ENCODE results near the gene TNFRSF25. TPM values are rescaled to one million over a fixed set of nuclear protein-coding genes. Genes with fewer than 3 reads are reported as not detected.

TNFRSF25 gene
- total RNA-seq, 1 experiment from 2014 or later = 19.4 TPM

DNA sequence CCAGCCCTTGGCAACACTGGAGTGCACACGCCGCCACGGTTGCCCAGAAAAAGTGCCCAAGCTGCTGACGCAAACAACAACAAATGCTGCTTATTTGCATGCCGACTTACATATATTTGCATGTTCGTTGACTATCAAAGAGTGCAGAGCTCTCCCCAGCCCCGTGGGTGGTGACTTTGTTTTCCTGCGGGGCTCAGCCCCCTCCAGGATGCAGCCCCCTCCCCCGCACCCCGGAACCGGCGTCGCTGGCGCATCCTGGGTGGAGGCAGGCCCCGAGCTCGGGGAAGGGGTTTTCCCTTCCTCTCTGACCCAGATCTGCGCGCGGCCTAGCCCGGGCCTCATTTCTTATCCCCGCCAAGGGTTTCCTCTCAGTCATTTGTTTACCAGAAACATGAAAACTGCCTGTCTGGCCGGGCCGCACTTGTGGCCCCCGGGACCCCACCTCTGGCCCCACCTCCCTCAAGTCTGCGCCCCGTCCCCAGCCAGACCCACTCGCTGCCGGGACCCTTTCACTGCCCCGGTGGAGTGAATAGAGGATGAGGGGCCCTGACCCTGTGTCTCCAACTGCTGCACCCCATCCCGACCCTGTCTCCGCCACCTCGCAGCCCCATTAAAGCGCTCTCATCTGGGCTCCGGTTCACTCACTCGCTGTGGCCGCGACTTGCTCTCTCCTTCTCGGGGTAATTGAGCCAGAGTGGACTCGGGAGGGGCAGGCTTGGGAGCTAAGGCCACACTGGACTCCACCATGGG lies 5.5 kb downstream of the TNFRSF25 start:
- H3K23ac ChIP-seq (ENCODE audit: insufficient read length, low read depth, low read length) = no peak overlapping the region
- H3K36me3 Mint-ChIP-seq (ENCODE audit: insufficient read depth in 1 of 3, low read depth in 3 of 3) = peaks cover 1 to 37% (median 17%) of the 10 kb centered on the region in 3 experiments; a peak in 6 of 7 replicates
- H2AK5ac ChIP-seq (ENCODE audit: insufficient read length, low read length) = no peak overlapping the region
- no peak overlapping the region for H3K56ac ChIP-seq (ENCODE audit: insufficient read length, low read depth, low read length)
- H3T11ph ChIP-seq (ENCODE audit: low read length) = no peak overlapping the region
- no peak overlapping the region for H3K9ac ChIP-seq (ENCODE audit: extremely low read depth, insufficient read length, low read length)
- H3K27ac ChIP-seq (ENCODE audit: insufficient read length, low read depth, low read length) = no peak overlapping the region
- no CpG with 5 or more reads among the region's 39 CpGs for WGBS (ENCODE audit: extremely low coverage, insufficient read length, low lambda C conversion rate)
- H4K5ac ChIP-seq (ENCODE audit: insufficient read length, low read depth, low read length) = no peak overlapping the region
- peaks cover 16 to 26% of the 10 kb centered on the region in 2 experiments for H3K4me1 Mint-ChIP-seq
- no peak for DNase-seq
- H3K4ac ChIP-seq (ENCODE audit: low read depth, low read length) = no peak overlapping the region
- no peaks in the 10 kb centered on the region for H3K9me3 Mint-ChIP-seq
- H3K4me2 ChIP-seq (ENCODE audit: insufficient read depth, insufficient read length, low read length) = peak overlapping the region; percentile 18
- peak overlapping the region; percentile 57 to 96 (median 82); a peak in 5 of 7 replicates for H3K27ac Mint-ChIP-seq
- TF ChIP-seq, protein P1, sequence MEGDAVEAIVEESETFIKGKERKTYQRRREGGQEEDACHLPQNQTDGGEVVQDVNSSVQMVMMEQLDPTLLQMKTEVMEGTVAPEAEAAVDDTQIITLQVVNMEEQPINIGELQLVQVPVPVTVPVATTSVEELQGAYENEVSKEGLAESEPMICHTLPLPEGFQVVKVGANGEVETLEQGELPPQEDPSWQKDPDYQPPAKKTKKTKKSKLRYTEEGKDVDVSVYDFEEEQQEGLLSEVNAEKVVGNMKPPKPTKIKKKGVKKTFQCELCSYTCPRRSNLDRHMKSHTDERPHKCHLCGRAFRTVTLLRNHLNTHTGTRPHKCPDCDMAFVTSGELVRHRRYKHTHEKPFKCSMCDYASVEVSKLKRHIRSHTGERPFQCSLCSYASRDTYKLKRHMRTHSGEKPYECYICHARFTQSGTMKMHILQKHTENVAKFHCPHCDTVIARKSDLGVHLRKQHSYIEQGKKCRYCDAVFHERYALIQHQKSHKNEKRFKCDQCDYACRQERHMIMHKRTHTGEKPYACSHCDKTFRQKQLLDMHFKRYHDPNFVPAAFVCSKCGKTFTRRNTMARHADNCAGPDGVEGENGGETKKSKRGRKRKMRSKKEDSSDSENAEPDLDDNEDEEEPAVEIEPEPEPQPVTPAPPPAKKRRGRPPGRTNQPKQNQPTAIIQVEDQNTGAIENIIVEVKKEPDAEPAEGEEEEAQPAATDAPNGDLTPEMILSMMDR (conservative IDR thresholded peaks at IDR 0.05) = no peak
- H4K20me1 ChIP-seq (ENCODE audit: control insufficient read depth, insufficient read depth, insufficient read length) = no peaks in the 10 kb centered on the region
- H2BK120ac ChIP-seq (ENCODE audit: low read depth, low read length, poor library complexity, severe bottlenecking) = no peak overlapping the region
- H3K79me1 ChIP-seq (ENCODE audit: insufficient read depth, low read depth, low read length, poor library complexity, severe bottlenecking) = no peaks in the 10 kb centered on the region
- H2AFZ ChIP-seq (ENCODE audit: low read length) = no peak overlapping the region
- H3K27me3 Mint-ChIP-seq (ENCODE audit: low read depth) = no peaks in the 10 kb centered on the region; the same call in 1 of the 2 replicates
- H3K14ac ChIP-seq (ENCODE audit: insufficient read depth, low read length) = no peak overlapping the region
- H2BK20ac ChIP-seq (ENCODE audit: low read depth, low read length, poor library complexity, severe bottlenecking) = no peak overlapping the region
- H3K27me3 ChIP-seq (ENCODE audit: insufficient read depth, low read length) = no peaks in the 10 kb centered on the region
- H2BK12ac ChIP-seq (ENCODE audit: insufficient read length, low read depth, low read length) = no peak overlapping the region
- H3K9me3 ChIP-seq (ENCODE audit: control insufficient read depth, low read depth, low read length) = no peaks in the 10 kb centered on the region
- H3K4me1 ChIP-seq (ENCODE audit: insufficient read depth, low read length) = peaks cover 3% of the 10 kb centered on the region; the same call in 1 of the 2 replicates
- H3K79me2 ChIP-seq (ENCODE audit: insufficient read depth, low read length) = no peaks in the 10 kb centered on the region
- H4K8ac ChIP-seq (replicated peaks; ENCODE audit: insufficient read length, low read depth, low read length) = no peak overlapping the region
- no peak overlapping the region for H4K91ac ChIP-seq (ENCODE audit: insufficient read length, low read depth, low read length)
- H2BK15ac ChIP-seq (ENCODE audit: low read depth, low read length) = no peak overlapping the region
- no peaks in the 10 kb centered on the region for H3K23me2 ChIP-seq (ENCODE audit: insufficient read length, low read depth, low read length, poor library complexity, severe bottlenecking)
- H3K4me3 Mint-ChIP-seq = peak overlapping the region in 1 of 2 experiments; percentile 50; a peak in 2 of 5 replicates
- no peak overlapping the region for H2BK5ac ChIP-seq (ENCODE audit: insufficient read length, low read length)
- H3K18ac ChIP-seq (ENCODE audit: insufficient read length, low read depth, low read length) = no peak overlapping the region

Measured in H9 (cell line).